ENCODE results near the gene ZNF217. TPM values are rescaled to one million over a fixed set of nuclear protein-coding genes. Genes with fewer than 3 reads are reported as not detected.
"Not testable (repeated sequence)": the region's sequence is repeated elsewhere in the genome, so short reads cannot be mapped to it uniquely, and the experiment has no call there.

ZNF217 gene
- polyA plus RNA-seq, 2 of the 4 experiments (the other 2 are of a cell fraction) = 22.2 to 30.5 TPM

DNA sequence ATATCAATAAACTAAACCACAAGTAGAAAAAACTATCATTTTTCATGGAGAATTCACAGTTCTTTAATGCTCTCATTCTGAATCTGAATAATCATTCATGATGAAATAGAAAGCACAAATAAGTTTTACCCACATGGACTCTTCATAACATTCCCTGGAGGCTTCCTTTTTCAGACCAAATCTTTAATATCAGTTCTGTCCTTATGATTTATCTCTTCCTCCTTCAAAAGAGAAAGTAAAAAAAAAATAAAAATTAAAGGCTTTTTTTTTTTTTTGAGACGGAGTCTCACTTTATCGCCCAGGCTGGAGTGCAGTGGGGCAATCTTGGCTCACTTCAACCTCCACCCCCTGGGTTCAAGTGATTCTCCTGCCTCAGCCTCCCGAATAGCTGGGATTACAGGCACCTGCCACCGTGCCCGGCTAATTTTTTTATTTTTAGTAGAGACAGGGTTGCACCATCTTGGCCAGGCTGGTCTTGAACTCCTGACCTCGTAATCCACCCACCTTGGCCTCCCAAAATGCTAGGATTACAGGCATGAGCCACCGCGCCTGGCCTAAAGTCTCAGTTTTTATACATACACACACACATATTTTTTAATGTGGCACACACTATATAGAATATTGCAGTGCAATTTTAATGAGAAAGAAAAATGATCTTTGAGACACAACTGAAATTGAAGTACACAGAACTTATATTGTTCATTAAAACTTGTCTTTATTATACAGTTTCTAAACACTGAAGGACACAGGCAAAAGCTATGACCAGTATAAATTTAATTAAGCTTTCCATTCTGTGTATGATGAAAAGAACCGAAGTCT is 31.9 kb upstream of the ZNF217 start (continued):
- TF ChIP-seq HOXB13 (CRISPR knock-in tag; IDR thresholded peaks at IDR 0.05; ENCODE audit: low read depth) = no peak
- no peak for TF ChIP-seq ZFP36 (IDR thresholded peaks at IDR 0.05; ENCODE audit: borderline replicate concordance, partially characterized antibody)
- no peak for TF ChIP-seq RARB (CRISPR knock-in tag; IDR thresholded peaks at IDR 0.05)
- TF ChIP-seq ZSCAN20 (CRISPR knock-in tag; IDR thresholded peaks at IDR 0.05) = no peak
- TF ChIP-seq HOXA7 (CRISPR knock-in tag; IDR thresholded peaks at IDR 0.05) = no peak
- TF ChIP-seq EHF (CRISPR knock-in tag; IDR thresholded peaks at IDR 0.05) = no peak

DNA sequence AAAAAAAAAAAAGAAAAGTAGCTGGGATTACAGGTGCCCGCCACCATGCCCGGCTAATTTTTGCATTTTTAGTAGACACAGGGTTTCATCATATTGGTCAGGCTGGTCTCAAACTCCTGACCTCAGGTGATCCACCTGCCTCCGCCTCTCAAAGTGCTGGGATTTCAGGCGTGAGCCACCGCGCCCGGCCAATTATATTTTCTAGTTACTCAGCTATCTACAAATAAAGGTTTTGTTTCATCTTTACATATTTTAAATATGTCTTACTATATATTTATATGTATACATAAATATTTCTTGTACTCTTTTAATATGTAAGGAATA is 31.2 kb upstream of the ZNF217 start:
- H3K4me3 ChIP-seq; FAIRE-seq; H3K4me2 ChIP-seq; H3K9me3 ChIP-seq; ATAC-seq; DNase-seq (ENCODE audit: low read depth in 1 of 2, low spot score in 1 of 2): not testable (repeated sequence)
- Histone ChIP-seq H3K4me1 (peaks cover 32% of the 10 kb centered on the region), H3K27ac (peak overlapping the region; percentile 93 to 98)
- CTCF ChIA-PET = interaction anchor here (1.0 to 2.4 kb wide), 3 partner anchors 8 to 113 kb away, joined by 3 to 7 read pairs (median 4); no protein-coding TSS in a partner anchor
- POLR2A ChIA-PET = interaction anchor here (4.3 kb wide), 1 partner anchor 30 kb away, joined by 69 read pairs; the partner anchor contains the start of gene ZNF217
- WGBS (ENCODE audit: missing lambda C conversion rate) = 68% methylated on average over 7 of the region's 7 CpGs

DNA sequence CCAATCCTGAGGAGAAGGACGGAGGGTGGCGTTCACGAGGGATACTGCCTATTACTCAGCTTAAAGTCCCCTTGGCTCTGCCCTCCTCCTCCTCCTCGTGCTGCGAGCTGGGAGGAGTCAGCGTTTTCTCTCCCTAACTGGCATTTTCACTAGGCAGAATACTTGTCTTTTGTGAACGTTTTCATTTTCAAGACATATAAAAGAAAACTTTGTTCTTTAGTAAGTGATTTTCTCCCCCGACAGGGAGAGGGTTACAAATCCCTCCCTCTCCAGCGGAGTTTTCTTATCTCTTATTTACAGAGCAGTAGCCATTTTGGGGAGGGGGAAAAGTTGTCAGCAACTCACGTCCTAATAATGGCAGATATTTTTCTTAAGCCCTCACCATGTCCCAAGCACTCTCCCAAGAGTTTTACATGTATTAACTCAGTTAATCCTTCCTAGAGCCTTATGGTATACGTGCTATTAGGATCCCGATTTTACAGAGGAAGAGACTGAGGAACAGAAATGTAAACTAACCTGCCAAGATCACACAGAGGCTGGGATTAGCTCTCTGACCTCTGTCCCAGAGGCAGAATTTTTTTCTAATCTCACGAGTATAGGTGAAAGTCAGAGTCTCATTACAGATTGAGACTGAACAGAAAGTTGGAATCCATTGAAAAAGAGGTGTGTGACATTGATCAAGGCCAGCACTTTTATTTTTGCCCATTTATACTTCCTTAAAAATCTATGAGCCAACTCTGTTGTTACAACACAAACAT is 30.0 kb upstream of the ZNF217 start:
- ChIA-PET CTCF (interaction anchor here (0.7 to 5.0 kb wide), 9 partner anchors 9 to 316 kb away, joined by 3 to 33 read pairs (median 5); partner anchors contain the start of gene ZNF217), POLR2A (interaction anchor here (0.6 to 4.3 kb wide), 23 partner anchors 9 to 492 kb away, joined by 3 to 69 read pairs (median 3); partner anchors contain the start of gene ZNF217)
- peak overlapping the region; percentile 90 for H3K4me2 ChIP-seq
- no peaks in the 10 kb centered on the region for H3K9me3 ChIP-seq
- peaks cover 38% of the 10 kb centered on the region for H3K4me1 ChIP-seq
- DNase-seq (ENCODE audit: low read depth in 1 of 2, low spot score in 1 of 2) = peak; percentile 71 to 88
- 1% methylated on average over 13 of the region's 13 CpGs for WGBS (ENCODE audit: missing lambda C conversion rate)
- H3K27ac ChIP-seq = peak overlapping the region; percentile 93 to 98
- peak; percentile 83 for ATAC-seq
- FAIRE-seq = no peak
- peak overlapping the region; percentile 37 for H3K4me3 ChIP-seq
- TF ChIP-seq ZC3H11A (IDR thresholded peaks at IDR 0.05) (no peak), RARB (CRISPR knock-in tag; IDR thresholded peaks at IDR 0.05) (0 out of 2 replicates have a peak, but pooled peaks have one; percentile 31), HOXB13 (CRISPR knock-in tag; IDR thresholded peaks at IDR 0.05; ENCODE audit: low read depth) (peak; percentile 63), BHLHE40 (IDR thresholded peaks at IDR 0.05; ENCODE audit: low read depth, low read length) (0 out of 2 replicates have a peak, but pooled peaks have one; percentile 3), CBX2 (IDR thresholded peaks at IDR 0.05; ENCODE audit: borderline replicate concordance, low read depth) (no peak), RNF2 (IDR thresholded peaks at IDR 0.05; ENCODE audit: borderline replicate concordance, low read depth) (no peak), JUN (IDR thresholded peaks at IDR 0.05) (peak; percentile 73 to 78), CBX8 (IDR thresholded peaks at IDR 0.05) (no peak), POLR2A (IDR thresholded peaks at IDR 0.05; ENCODE audit: low read length) (no peak; the same call in 1 of the 2 replicates), GATA3 (IDR thresholded peaks at IDR 0.05; ENCODE audit: borderline replicate concordance) (0 out of 2 replicates have a peak, but pooled peaks have one; percentile 42), ESRRA (IDR thresholded peaks at IDR 0.05; ENCODE audit: borderline replicate concordance, low read length) (no peak), HOXA7 (CRISPR knock-in tag; IDR thresholded peaks at IDR 0.05) (peak; percentile 75), EHMT2 (IDR thresholded peaks at IDR 0.05; ENCODE audit: low read depth) (no peak), FOSL2 (IDR thresholded peaks at IDR 0.05) (no peak), FOSL2 (CRISPR knock-in tag; IDR thresholded peaks at IDR 0.05) (peak; percentile 25; the same call in 1 of the 2 replicates), KDM1A (IDR thresholded peaks at IDR 0.05; ENCODE audit: low read depth) (no peak), CHD4 (IDR thresholded peaks at IDR 0.05; ENCODE audit: borderline replicate concordance) (no peak), NPAS2 (CRISPR knock-in tag; IDR thresholded peaks at IDR 0.05; ENCODE audit: borderline replicate concordance) (no peak), MAZ (IDR thresholded peaks at IDR 0.05; ENCODE audit: borderline replicate concordance, low read depth, low read length) (no peak), NFE2L2 (conservative IDR thresholded peaks at IDR 0.05; ENCODE audit: low read length) (no peak), SMC3 (IDR thresholded peaks at IDR 0.05) (peak; percentile 34)
- TF ChIP-seq, protein P1, sequence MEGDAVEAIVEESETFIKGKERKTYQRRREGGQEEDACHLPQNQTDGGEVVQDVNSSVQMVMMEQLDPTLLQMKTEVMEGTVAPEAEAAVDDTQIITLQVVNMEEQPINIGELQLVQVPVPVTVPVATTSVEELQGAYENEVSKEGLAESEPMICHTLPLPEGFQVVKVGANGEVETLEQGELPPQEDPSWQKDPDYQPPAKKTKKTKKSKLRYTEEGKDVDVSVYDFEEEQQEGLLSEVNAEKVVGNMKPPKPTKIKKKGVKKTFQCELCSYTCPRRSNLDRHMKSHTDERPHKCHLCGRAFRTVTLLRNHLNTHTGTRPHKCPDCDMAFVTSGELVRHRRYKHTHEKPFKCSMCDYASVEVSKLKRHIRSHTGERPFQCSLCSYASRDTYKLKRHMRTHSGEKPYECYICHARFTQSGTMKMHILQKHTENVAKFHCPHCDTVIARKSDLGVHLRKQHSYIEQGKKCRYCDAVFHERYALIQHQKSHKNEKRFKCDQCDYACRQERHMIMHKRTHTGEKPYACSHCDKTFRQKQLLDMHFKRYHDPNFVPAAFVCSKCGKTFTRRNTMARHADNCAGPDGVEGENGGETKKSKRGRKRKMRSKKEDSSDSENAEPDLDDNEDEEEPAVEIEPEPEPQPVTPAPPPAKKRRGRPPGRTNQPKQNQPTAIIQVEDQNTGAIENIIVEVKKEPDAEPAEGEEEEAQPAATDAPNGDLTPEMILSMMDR (IDR thresholded peaks at IDR 0.05) = 0 out of 3 replicates have a peak, but pooled peaks have one; percentile 24
- TF ChIP-seq, protein P2, sequence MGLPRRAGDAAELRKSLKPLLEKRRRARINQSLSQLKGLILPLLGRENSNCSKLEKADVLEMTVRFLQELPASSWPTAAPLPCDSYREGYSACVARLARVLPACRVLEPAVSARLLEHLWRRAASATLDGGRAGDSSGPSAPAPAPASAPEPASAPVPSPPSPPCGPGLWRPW (IDR thresholded peaks at IDR 0.05) = no peak
- TF ChIP-seq, protein P3, sequence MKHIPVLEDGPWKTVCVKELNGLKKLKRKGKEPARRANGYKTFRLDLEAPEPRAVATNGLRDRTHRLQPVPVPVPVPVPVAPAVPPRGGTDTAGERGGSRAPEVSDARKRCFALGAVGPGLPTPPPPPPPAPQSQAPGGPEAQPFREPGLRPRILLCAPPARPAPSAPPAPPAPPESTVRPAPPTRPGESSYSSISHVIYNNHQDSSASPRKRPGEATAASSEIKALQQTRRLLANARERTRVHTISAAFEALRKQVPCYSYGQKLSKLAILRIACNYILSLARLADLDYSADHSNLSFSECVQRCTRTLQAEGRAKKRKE (CRISPR knock-in tag; IDR thresholded peaks at IDR 0.05; ENCODE audit: low read depth) = peak; percentile 49; the same call in 1 of the 2 replicates
- TF ChIP-seq, protein P4, sequence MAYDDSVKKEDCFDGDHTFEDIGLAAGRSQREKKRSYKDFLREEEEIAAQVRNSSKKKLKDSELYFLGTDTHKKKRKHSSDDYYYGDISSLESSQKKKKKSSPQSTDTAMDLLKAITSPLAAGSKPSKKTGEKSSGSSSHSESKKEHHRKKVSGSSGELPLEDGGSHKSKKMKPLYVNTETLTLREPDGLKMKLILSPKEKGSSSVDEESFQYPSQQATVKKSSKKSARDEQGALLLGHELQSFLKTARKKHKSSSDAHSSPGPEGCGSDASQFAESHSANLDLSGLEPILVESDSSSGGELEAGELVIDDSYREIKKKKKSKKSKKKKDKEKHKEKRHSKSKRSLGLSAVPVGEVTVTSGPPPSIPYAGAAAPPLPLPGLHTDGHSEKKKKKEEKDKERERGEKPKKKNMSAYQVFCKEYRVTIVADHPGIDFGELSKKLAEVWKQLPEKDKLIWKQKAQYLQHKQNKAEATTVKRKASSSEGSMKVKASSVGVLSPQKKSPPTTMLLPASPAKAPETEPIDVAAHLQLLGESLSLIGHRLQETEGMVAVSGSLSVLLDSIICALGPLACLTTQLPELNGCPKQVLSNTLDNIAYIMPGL (CRISPR knock-in tag; IDR thresholded peaks at IDR 0.05; ENCODE audit: borderline replicate concordance) = no peak
- TF ChIP-seq, protein P5, sequence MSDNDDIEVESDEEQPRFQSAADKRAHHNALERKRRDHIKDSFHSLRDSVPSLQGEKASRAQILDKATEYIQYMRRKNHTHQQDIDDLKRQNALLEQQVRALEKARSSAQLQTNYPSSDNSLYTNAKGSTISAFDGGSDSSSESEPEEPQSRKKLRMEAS (IDR thresholded peaks at IDR 0.05) = peak; percentile 82

Data from A549 (cell line).